GM23248 (cell line): Measurements from ENCODE around the gene TSPAN9.

ENCODE experiments used
- EZH2 ChIP-seq: fragments of 200-600 bp; sonication (generic); IDR thresholded peaks from 2 replicates; pipeline ENCODE4 v1.6.1; 2018; ENCODE audit warnings: antibody characterized with exemption, mild to moderate bottlenecking; ENCODE audit not compliant: insufficient read depth, poor library complexity, severe bottlenecking
- EZH2phosphoT487 ChIP-seq: fragments of 200-600 bp; sonication (generic); IDR thresholded peaks from 2 replicates; pipeline ENCODE4 v1.6.1; 2018; ENCODE audit warnings: antibody characterized with exemption, moderate library complexity, mild to moderate bottlenecking, low read depth; ENCODE audit not compliant: insufficient read depth

GRCh38 chr12:3040026-3040656, 37.0 kb upstream of the TSPAN9 start:
- no peak for TF ChIP-seq EZH2
- TF ChIP-seq EZH2phosphoT487, result no peak
